HL-60 (cell line): ENCODE data around the gene RASA2.

Experiments used
- DNase-seq, 2 experiments: peaks; one replicate each; pipeline ENCODE4 v3.0.0-alpha.2; 2010 to 2020; ENCODE audit warnings: low read depth in 1 of 2, low spot score in 1 of 2
- H3K27ac ChIP-seq: fragments of 250-450 bp; sonication (Bioruptor Pico); replicated peaks from 2 replicates; pipeline ENCODE4 v1.5.1; 2020; ENCODE audit warnings: mild to moderate bottlenecking, moderate library complexity
- H3K27me3 ChIP-seq: fragments of 250-450 bp; sonication (Bioruptor Pico); 2 replicates; pipeline ENCODE4 v1.5.1; 2021; ENCODE audit warnings: mild to moderate bottlenecking, moderate library complexity; ENCODE audit not compliant: insufficient read depth, poor library complexity, severe bottlenecking
- H3K4me3 ChIP-seq: replicated peaks from 2 replicates; pipeline ENCODE4 v1.5.1; 2011; ENCODE audit warnings: mild to moderate bottlenecking, control low read depth, low read length; ENCODE audit not compliant: insufficient read depth
- GABPA ChIP-seq: IDR thresholded peaks from 2 replicates; pipeline ENCODE4 v1.6.1; 2012; ENCODE audit warnings: low read depth
- POLR2AphosphoS5 ChIP-seq: IDR thresholded peaks from 2 replicates; pipeline ENCODE4 v1.6.1; 2012; ENCODE audit warnings: low read depth
- SPI1 ChIP-seq: IDR thresholded peaks from 2 replicates; pipeline ENCODE4 v1.6.1; 2012; ENCODE audit warnings: low read depth, mild to moderate bottlenecking, borderline replicate concordance
- TF ChIP-seq, protein P1 (sequence below): IDR thresholded peaks from 2 replicates; pipeline ENCODE4 v1.6.1; 2012; ENCODE audit warnings: low read depth; ENCODE audit not compliant: insufficient replicate concordance
- TF ChIP-seq, protein P2 (sequence below): IDR thresholded peaks from one replicate; pipeline ENCODE4 v1.5.1; 2011; ENCODE audit warnings: low read length, control low read depth, inconsistent platforms; ENCODE audit not compliant: insufficient read depth

Gene RASA2

DNA sequence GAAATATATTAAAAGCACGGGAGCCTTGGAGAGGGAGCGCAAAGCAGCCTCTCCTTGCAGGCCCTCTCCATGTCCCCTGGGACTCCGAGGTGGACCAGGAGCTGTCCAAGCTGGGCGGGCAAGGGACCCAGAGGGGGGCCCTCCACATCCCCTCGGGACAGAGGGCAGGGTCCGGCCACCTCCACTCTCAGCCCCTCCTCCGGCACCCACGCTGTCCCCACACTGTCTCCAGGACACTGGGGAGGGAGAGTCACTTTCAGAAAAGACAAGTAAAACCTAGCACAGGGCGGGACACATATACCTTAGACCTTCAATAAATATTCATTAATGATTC, 173.8 kb downstream of the RASA2 start:
- Histone ChIP-seq H3K4me3 (no peak overlapping the region; the same call in 1 of the 2 replicates), H3K27me3 (peaks cover 6% of the 10 kb centered on the region), H3K27ac (no peak overlapping the region)
- TF ChIP-seq, protein P1, sequence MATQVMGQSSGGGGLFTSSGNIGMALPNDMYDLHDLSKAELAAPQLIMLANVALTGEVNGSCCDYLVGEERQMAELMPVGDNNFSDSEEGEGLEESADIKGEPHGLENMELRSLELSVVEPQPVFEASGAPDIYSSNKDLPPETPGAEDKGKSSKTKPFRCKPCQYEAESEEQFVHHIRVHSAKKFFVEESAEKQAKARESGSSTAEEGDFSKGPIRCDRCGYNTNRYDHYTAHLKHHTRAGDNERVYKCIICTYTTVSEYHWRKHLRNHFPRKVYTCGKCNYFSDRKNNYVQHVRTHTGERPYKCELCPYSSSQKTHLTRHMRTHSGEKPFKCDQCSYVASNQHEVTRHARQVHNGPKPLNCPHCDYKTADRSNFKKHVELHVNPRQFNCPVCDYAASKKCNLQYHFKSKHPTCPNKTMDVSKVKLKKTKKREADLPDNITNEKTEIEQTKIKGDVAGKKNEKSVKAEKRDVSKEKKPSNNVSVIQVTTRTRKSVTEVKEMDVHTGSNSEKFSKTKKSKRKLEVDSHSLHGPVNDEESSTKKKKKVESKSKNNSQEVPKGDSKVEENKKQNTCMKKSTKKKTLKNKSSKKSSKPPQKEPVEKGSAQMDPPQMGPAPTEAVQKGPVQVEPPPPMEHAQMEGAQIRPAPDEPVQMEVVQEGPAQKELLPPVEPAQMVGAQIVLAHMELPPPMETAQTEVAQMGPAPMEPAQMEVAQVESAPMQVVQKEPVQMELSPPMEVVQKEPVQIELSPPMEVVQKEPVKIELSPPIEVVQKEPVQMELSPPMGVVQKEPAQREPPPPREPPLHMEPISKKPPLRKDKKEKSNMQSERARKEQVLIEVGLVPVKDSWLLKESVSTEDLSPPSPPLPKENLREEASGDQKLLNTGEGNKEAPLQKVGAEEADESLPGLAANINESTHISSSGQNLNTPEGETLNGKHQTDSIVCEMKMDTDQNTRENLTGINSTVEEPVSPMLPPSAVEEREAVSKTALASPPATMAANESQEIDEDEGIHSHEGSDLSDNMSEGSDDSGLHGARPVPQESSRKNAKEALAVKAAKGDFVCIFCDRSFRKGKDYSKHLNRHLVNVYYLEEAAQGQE: no peak
- TF ChIP-seq, protein P2, sequence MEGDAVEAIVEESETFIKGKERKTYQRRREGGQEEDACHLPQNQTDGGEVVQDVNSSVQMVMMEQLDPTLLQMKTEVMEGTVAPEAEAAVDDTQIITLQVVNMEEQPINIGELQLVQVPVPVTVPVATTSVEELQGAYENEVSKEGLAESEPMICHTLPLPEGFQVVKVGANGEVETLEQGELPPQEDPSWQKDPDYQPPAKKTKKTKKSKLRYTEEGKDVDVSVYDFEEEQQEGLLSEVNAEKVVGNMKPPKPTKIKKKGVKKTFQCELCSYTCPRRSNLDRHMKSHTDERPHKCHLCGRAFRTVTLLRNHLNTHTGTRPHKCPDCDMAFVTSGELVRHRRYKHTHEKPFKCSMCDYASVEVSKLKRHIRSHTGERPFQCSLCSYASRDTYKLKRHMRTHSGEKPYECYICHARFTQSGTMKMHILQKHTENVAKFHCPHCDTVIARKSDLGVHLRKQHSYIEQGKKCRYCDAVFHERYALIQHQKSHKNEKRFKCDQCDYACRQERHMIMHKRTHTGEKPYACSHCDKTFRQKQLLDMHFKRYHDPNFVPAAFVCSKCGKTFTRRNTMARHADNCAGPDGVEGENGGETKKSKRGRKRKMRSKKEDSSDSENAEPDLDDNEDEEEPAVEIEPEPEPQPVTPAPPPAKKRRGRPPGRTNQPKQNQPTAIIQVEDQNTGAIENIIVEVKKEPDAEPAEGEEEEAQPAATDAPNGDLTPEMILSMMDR: no peak
- TF ChIP-seq SPI1: no peak
- no peak for TF ChIP-seq POLR2AphosphoS5
- no peak for TF ChIP-seq GABPA
- no peak for DNase-seq

DNA sequence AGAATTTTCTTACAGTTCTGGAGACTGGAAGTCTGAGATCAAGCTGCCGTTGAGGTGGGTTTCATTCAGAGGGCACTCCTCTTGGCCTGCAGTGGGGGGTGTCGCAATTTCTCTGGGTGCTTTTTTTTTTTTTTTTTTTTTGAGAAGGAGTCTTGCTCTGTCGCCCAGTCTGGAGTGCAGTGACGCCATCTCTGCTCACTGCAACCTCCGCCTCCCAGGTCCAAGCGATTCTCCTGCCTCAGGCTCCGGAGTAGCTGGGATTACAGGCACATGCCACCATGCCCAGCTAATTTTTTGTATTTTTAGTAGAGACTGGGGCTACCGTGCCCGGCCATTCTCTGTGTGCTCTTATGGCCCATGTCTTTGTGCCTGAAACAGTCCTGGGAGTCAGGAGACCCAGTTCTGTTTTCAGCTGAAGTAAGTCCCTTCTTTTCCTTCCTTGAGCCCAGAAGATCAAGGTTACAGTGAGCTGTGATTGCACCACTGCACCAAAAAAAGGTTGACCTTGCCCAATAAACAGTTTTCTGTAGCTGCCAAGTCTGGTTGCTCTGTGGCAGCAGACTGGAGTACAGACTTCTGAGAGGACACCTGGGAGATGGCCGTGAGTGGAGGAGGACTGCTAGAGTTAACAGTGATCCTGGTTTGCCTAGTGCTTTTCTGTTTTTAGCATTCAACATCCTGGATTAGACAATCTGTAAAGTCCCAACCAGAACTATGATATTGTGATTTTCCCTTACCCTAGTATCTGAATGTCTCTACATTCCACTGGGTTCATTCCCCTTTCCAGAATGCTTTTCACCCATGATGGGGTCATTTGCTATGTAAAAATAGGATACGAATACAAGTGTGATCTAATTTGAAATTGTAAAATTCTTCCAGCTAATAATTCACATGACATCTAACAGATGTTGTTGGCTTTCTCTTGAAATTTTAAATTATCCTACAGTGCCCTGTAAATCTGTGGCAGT, 174.7 kb downstream of the RASA2 start:
- Histone ChIP-seq H3K4me3 (no peak overlapping the region), H3K27me3 (peaks cover 6% of the 10 kb centered on the region), H3K27ac (no peak overlapping the region)
- DNase-seq: peak in 1 of 2 experiments; percentile 35
- no peak for TF ChIP-seq SPI1
- TF ChIP-seq, protein P1: no peak
- no peak for TF ChIP-seq POLR2AphosphoS5
- TF ChIP-seq GABPA: no peak
- TF ChIP-seq, protein P2: no peak

DNA sequence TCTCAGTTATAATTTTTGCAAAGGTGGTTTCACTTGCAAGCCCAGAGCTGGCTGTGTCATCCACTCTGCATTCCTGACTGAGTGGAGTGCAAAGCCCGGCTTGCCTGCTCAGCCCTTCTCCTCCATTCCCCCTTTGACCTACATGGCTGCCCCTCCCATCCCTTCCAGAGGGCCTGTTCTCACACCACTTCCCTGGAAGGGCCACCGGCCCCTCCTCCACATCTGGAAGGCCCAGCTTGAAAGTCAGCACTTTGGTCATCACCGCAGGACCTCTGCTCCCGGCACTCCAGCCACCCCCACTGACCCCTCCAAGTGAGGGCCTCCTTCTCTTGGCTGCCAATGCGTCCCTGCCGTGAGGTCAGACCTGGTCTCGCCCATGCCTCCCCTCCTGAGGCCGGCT, 177.2 kb downstream of the RASA2 start:
- H3K27me3 ChIP-seq: peaks cover 6% of the 10 kb centered on the region
- no peak overlapping the region for H3K4me3 ChIP-seq
- TF ChIP-seq, protein P2: no peak
- no peak for TF ChIP-seq GABPA
- TF ChIP-seq POLR2AphosphoS5: no peak
- no peak for TF ChIP-seq SPI1
- TF ChIP-seq, protein P1: no peak
- no peak for DNase-seq
- H3K27ac ChIP-seq: no peak overlapping the region
